GM19395 (cell line): ENCODE data around the gene HAUS2.

ENCODE experiments used
- ATAC-seq: cut with Tn5 transposase; IDR thresholded peaks from one replicate; pipeline ENCODE4 v1.9.1; 2021; ENCODE audit warnings: mild to moderate bottlenecking, moderate library complexity; ENCODE audit not compliant: unreplicated experiment

Gene HAUS2

GRCh38 chr15:42605796-42606195 lies 57.2 kb downstream of the HAUS2 start:
- no peak for ATAC-seq

GRCh38 chr15:42608110-42608531 lies 59.5 kb downstream of the HAUS2 start:
- ATAC-seq, result peak; percentile 52

GRCh38 chr15:42608752-42609488 lies 60.3 kb downstream of the HAUS2 start:
- no peak for ATAC-seq

GRCh38 chr15:42611532-42611931 lies 62.9 kb downstream of the HAUS2 start:
- ATAC-seq, result no peak

GRCh38 chr15:42612367-42612912 lies 63.8 kb downstream of the HAUS2 start:
- ATAC-seq, result no peak

- ATAC-seq, result no peak
Observed at GRCh38 chr15:42616107-42616506, 67.5 kb downstream of the HAUS2 start.
